Stimulated activated CD8-positive, alpha-beta memory T cell treated with anti-CD3 and anti-CD28 coated beads, Interleukin-15, amount 100 ng/mL, for 48 hours (primary cell): ENCODE measurements around the gene UGT1A7.

Source experiments
- DNase-seq, 2 donors: peaks; one replicate each; pipeline ENCODE4 v3.0.0-alpha.2; 2020; ENCODE audit warnings: low read depth in 2 of 2

The UGT1A7 gene

GRCh38 chr2:233798335-233799086, 116.8 kb downstream of the UGT1A7 start:
- no peak for DNase-seq

GRCh38 chr2:233799087-233799665, 117.5 kb downstream of the UGT1A7 start:
- DNase-seq, result no peak

GRCh38 chr2:233799716-233800115, 118.0 kb downstream of the UGT1A7 start:
- no peak for DNase-seq

GRCh38 chr2:233800208-233800607, 118.5 kb downstream of the UGT1A7 start:
- no peak for DNase-seq

DNA sequence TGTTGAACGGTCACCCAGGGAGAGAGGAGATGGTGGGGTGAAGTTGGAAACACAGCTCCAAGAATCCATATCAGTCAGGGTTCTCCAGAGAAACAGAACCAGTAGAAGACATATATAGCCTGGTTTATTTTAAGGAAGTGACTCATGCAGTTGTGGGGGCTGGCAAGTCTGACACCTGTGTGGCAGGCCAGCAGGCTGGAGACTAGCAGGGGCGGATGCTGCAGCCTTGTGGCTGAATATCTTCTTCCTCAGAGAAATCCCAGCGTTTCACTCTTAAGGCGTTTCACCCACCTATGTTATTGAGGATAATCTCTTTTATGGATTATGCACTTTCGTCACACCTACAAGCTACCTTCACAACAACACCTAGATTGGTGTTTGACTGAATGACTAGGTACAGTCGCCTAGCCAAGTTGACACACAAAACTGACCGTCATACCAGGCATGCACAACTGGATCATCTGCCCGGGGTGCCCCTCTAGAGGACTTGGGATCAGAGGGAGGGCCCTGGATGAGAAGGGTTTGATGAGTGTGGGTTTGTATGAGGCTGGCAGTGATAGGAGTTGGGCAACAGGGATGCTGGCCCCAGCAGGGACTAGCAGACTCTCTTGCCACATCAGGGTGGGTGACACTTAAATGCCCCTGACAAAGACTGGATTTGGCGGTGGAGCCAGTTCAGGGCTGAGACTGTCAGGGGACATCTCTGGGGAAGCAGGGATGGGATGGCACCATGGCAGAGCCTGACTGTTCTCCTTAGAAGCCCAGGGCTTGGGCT, 119.8 kb downstream of the UGT1A7 start:
- DNase-seq, result peak in 1 of 2 donors; percentile 15

- DNase-seq, result no peak
These were observed 120.6 kb downstream of the UGT1A7 start for GRCh38 chr2:233802132-233802815.

DNA sequence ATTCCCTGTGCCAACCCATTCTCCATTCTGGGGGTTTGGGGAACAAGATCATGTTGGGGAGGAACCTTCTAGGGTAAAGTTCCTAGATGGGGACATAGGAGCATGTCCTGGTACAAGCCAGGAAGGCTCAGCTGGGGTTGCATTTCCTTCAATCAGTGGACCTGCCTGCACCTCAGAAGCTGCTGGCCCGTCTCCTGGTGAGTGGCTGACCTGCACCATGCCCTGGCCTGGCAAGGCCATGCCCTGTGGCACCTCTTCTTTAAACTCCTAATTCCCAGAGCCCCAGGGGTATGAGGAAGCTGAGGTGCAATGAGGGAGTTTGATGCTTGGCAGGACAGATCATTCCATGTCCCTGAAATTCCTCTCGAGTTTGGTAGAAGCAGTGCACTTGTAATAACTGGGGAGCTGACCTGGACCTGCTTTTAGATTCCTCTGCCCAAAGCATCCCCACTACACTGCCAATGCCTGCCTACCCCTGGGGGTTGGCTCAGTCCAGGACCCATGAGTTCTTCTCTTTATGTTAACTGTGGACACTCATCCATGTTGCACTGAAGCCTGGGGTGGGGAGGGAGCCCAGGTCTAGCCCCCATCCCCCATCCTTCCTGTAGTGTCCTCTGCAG, 121.7 kb downstream of the UGT1A7 start:
- no peak for DNase-seq

DNA sequence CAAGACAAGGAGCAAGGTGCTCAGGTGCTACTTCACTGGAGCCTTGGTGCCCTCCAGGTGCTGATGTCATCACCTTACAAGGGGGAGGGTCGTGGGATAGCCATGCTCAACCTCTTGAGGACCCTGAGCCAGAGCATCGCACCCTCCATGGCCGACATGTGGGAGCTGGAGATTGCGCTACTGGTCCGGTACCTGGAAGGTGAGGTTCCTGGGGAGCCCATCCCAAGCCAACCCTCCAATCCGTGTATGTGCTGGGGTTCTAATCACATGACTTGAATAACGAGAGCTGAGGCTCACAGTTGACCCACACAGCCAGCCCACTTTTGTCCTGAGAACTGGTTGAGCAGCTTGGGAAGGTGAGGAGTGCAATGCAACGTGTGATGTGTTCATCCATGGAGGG, 122.3 kb downstream of the UGT1A7 start:
- no peak for DNase-seq

- no peak for DNase-seq
These were observed 125.6 kb downstream of the UGT1A7 start for GRCh38 chr2:233807215-233807865.

- DNase-seq, result no peak
These were observed 126.5 kb downstream of the UGT1A7 start for GRCh38 chr2:233807966-233808935.

DNA sequence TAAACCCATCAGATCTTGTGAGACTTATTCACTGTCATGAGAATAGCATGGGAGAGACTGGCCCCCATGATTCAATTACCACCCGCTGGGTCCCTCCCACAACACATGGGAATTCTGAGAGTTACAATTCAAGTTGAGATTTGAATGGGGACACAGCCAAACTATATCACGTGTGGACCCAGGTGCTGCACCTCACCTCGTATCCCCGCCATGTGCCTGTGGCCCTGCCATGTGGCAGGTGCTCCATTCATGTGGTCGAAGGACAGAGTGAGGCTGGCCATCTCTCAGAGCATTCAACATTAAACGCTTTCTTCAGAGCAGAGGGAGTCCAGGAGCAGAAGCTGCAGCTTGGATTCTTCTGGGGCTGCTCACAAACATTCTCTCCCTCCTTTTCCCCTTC, 128.7 kb downstream of the UGT1A7 start:
- DNase-seq, result no peak

DNA sequence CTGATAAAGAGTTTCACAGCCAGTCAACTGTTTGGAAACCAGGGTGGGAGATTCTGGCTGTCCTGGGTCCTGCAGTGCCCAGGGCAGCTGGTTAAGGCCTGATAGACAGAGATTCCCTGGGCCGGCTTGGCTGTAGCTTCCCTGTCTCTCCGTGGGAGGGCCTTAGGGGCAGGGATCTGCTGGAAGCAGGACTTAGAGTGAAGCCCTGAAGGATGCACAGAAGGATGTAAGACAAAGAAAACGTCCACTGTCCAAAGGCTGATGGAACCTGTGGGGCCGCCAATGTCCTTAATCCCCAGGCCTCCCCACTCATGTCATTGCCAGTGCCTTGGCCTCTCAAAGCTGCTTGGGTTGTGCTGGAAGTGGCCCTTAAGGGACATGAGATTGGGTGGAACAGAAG, 129.4 kb downstream of the UGT1A7 start:
- DNase-seq, result no peak

GRCh38 chr2:233811732-233812131, 130.0 kb downstream of the UGT1A7 start:
- no peak for DNase-seq

DNA sequence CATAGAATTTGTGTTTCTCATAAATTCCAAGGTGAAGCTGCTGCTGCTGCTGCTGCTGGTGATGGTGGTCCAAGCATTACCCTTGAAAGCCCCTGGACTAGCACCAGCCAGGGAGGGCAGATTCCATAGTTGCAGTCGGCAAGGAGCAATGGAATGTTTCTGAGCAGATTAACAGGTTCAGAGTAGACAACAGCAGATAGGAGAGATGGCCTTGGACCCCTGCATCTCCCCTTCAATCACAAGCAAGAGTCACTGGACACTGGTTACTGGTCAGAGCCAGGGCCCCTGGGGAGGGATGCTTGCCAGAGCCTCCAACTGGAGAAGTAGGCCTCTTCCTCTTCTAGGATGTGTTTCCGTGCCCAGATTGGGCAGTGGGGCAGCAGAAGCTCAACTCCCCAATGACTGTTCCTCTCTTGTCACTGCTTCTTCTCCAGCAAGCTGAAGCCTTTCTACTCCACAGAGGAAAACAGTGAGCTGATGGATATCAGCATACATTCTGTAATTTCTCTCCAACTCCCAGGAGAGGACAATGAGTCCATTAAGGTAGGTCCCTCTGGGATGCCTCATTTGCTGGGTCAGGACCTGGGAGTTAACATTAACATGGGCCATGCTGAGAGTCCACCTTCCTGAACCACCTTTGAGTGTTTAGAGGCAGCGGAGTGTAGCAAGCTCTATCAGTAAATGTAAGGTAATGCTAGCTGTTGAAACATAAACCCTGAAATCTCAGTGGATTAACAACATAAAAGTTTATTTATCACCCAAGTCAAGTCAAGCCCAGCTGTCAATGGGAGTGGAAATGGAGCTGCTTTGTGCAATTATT, 131.7 kb downstream of the UGT1A7 start:
- DNase-seq, result no peak

GRCh38 chr2:233814056-233814835, 132.5 kb downstream of the UGT1A7 start:
- DNase-seq, result no peak

DNA sequence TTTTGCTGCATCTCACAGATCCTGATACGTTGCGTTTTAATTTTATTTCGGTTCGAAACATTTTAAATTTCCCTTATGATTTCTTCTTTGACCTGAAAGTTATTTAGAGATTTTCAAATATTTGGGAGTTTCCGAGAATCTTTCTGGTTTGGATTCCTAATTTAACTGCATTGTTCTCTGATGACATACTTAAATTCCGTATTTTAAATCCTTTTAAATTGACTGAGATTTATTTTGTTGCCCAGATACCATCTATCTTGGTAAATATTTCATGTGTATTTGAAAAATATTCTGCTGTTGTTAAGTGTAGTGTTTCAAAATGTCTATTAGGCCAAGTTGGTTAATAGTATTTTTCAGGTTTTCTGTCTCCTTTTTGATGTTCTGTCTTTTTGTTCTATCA, 134.2 kb downstream of the UGT1A7 start:
- no peak for DNase-seq

DNA sequence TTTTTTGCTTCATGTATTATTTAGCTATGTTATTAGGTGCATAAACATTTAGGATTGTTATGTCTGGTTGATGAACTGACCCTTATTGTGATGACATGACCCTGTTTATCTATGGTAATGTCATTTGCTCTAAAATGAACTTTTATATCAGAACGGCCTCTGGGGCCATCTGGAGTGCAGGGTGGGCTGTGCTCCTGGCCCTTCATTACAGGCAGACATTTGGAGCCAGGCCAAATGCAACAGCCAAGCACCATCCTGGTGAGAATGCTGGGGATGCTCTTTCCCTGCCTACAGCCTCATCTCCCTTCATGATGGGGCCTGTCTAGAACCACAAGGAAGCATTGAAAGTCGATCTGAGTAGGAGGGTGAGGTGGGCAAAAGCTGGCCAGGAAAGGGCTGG, 134.6 kb downstream of the UGT1A7 start:
- no peak for DNase-seq

DNA sequence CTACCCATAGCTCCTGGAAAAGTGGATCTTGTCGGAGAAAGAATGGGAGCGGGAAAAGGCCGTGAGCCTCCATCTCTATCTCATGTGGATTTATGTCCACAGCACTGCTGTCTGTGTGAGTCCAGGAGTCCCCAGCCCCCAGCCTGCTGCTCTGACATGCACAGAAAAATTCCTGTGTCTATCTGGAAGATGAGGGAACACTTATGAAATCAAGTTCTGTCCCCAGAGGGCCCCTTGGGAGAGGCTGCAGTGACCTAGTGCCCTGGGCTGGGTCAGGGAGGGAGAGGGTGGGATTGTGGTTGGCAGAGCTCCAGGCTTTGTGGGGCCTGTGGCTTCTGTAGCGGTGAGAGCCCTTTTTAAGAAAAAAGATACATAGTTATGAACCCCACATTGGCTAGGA, 135.1 kb downstream of the UGT1A7 start:
- DNase-seq, result no peak
